HG02852 (cell line): ENCODE results near the gene DUSP7.

ENCODE experiments used
- ATAC-seq: cut with Tn5 transposase; IDR thresholded peaks from one replicate; pipeline ENCODE4 v1.9.1; 2021; ENCODE audit warnings: mild to moderate bottlenecking, moderate library complexity; ENCODE audit not compliant: unreplicated experiment

The DUSP7 gene

DNA sequence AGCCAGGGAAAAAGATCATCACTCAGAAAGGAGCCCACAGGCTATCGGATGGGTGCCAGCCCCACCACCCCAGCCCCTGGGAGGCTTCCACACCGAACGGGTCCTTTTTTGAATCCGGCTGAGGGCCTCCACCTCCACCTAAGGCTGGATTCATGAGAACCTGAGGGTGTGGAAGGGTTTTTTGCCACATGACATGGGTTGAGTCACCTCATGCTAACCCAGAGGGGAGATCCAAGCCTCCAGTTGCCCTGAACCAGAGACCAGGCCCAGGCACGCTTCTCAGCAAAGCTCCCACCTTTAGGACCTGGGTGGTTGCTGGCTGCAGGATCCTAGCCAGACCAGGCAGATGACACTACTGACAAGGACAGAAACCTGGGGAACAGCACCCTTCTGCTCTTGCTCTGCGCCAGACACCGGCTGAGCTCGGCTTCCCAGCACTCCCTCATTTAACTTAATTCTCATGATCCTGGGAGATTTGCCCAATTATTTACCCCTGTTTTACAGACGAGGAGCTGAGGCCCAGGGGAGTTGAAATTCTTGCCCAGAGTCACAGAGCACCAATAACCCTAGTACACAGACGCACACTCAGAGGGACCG lies 25.6 kb downstream of the DUSP7 start:
- ATAC-seq, result no peak

DNA sequence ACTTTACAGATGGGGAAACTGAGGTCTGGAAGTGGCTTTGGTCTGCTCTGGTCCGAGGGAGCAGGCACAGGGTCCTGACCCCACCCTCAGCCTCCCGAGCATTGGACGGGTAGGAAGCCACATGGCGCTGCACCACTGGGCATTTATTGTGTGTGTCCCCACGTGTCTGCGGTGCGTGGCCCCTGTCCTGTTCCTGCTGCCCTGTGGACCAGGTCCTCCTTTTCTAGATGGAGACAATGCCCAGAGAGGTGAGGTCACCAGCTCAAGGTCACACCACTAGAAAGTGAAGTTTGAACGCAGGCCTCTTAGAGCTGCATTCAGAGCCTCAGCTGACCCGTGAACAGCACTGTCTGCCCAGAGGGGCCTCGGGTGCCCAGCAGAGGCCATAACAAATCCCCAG lies 26.8 kb downstream of the DUSP7 start:
- no peak for ATAC-seq

DNA sequence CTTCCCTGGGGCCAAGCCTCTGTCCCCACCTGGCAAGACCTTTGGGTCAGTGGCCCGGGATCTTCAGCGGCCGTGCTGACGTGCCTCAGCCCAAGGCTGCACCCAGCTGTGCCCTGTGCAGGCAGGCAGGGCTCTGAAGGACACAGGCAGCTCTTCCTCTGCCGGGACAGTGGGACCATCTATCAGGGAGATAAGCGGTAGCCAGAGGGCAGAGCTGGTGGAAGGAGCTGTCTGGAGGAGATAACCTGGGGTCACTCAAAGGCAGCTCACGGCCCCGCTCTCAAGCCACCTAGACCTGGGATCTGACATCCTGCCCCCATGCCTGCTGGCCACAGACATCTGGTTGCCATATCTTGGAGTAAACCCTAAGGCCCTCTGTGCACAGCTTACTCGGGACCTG lies 27.3 kb downstream of the DUSP7 start:
- ATAC-seq, result no peak

DNA sequence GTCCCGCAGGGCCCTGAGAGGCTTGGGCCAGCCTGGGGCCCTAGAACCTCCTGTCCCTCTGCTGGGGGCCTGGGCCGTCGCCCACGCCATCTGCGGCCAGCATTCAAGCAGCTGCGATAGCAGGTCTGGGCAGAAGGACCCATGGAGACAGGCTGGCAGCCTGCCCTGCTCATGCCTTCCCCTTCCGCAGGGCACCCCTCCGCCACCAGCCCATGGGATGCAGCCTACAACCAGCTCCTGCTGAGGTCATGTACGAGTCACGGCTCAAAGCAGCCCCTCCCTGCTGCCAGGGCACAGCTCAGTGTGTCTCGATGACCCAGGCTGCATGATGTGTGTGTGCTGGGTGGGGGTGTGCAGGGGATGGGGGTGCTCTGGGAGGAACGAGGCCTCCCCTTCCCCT lies 27.8 kb downstream of the DUSP7 start:
- ATAC-seq, result no peak

DNA sequence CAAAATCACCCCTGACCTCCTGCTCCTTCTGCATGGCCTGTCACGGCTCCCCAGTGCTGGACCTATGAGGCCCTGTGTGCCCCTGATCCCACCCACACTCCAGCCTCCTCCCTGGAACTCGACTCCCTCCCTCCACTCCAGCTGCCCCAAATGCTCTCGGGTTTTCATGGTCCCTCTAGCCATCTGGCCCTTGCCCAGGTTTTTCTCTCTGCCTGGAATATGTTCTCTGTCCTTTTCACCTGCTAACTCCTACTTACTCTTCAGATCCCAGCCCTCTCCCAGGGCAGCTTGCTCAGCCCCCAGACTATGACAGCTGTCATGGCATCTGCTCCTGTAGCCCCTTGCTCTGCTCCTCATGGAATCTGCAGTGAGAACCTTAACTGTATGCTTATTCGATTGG lies 30.3 kb downstream of the DUSP7 start:
- no peak for ATAC-seq

DNA sequence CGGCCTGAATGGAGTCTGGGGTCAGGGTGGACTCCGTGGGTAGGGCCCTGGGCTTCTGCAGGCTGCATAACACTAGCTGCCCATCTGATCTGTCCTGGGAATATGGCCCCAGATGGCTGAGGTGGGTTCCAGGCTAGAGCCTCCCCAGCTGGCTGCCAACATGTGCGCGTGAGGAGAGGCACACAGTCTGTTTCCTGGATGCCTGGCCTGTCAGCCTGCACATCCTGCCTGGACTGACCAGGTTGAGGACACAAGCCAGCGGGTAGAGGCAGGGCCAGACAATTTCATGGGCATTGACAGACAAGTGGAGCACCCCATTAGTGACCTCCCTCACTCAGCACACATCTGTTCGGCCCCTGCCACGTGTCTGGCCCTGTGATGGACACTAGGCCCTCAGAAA lies 30.9 kb downstream of the DUSP7 start:
- ATAC-seq, result no peak

DNA sequence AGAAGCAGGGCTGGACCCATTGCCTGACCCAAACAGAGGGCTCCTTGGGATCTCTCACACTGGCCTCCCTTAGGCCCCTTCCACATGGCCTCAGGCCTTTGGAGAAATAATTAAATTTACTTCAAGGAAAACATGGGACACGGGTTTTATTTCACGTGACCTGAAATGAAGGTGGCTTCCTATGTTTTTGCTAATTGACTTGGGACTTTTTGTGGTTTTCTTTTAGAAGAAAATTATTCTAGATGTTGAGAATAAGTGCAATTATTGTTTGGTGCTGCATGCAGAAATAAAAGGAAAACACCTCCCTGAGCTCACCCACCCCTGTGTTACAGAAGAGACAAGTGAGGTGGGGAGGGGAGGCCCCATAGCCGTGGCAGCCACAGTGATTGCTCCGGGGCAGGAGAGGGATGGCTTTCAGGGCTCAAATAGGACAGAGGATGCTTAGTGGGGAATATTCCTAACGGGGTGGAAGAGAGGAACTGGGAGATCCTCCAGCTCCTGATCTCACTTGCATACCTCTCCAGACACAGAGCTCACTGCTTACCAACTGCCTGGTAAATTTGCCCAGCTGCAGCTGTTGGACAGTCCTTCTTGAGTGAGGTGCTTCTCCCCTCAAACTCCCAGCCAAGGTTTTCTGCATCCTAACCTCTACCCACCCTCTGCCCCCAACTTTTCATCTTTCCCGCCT lies 31.5 kb downstream of the DUSP7 start:
- no peak for ATAC-seq

DNA sequence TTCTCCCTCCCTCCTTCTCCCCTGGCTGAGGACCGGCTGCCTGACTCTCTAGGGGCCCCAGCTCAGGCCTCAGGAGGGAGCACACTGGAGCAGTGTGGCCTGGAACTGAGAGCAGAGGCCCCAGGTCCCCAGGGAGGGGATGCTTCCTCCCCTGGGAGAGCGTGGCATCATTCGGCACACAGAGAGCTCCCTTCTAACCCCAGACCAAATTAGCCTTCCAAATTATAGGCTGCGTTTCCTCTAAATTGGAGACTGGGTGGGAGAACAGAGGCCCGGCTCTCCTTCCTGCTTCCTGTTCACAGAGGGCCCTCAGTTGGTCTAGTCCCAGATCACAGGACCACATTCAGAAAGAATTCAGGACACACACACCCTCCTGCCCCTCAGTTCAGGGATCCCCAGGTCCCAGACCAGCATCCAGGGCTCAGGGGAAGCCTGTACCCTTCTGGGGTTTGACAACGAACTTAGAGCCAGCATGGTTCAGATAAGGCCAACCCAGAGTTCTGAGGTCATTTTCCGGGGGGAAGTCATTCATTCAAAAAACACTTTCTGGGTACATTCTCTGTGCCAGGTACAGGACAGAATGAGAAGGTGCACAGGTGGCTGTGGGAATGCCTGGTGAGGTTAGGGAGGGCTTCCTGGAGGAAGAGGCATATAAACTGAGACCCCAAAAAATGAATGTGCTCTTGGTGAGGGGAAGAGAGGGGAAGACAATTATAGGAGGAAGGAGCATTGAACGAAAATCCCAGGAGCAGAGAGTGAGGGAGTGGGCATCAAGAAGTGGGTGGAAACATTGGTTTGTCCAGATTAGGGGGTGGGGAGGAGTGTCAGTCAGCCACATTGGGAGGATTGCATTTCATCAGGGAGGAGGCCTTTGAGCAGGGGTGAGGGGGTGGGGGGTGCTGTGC lies 32.3 kb downstream of the DUSP7 start:
- ATAC-seq, result no peak

DNA sequence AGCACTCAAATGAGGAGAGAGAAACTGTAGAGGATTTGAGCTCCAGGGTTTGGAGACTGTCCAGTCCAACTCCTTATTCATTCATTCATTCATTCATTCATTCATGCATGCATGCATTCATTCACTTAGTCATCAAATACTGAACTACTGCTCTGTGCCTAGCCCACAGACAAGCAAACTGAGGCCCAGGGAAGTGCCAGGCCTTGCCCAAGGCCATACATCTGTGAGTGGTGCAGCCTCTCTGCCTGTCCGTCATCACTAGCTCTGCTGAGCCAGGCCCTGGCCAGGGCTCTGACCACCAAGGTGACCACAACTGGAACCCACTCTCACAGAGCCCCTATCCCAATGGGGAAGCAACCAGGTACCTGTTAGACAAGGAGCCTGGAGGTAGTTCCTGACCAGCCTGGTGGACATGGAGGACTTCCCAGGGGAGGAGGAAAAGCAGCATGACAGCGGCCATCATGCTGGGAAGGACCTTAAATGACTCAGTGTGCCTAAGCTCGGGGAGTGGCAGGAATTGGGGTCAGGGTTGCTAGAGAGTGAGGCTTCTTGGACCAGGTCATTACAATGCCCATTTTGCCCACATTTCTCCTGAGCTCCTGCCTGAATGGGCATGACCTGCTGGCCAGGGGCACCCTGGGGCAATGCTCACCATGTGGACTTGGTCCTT lies 33.1 kb downstream of the DUSP7 start:
- no peak for ATAC-seq

DNA sequence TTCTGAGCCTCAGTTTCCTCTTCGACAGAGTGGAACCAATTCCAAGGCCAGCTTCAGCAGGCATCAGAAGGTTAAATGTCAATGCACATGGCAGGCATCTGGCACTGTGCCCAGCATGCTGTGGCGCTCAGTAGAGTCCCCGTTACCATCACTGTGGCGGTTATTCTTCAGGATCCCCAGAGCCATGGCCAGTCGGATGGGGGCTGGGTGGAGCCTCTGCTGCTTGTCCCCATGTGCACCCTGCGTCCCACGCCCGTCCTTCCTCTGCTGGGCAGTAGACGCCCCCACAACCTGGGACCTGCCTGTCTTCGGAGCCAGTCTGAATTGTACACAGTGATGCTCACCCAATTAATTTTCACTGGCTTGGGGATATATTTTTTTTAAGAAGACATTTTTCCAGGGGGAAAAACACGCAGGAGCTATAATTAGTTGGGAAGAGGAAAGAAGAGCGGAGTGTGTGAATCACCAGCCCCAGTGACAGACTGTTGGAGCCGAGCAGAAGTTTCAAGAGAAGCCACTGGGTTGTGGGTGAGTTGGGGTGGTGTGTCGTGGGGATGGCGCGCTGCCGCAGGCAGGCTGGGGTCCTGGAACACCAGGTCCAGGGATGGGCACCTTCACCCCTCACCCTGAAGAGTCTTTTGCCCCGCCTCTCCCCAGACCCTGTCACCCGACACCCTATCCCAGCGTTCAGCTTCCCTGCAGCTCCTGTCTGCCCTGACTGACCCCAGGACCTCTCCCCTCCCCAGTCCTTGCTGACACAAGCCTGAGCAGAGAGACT lies 33.9 kb downstream of the DUSP7 start:
- no peak for ATAC-seq

DNA sequence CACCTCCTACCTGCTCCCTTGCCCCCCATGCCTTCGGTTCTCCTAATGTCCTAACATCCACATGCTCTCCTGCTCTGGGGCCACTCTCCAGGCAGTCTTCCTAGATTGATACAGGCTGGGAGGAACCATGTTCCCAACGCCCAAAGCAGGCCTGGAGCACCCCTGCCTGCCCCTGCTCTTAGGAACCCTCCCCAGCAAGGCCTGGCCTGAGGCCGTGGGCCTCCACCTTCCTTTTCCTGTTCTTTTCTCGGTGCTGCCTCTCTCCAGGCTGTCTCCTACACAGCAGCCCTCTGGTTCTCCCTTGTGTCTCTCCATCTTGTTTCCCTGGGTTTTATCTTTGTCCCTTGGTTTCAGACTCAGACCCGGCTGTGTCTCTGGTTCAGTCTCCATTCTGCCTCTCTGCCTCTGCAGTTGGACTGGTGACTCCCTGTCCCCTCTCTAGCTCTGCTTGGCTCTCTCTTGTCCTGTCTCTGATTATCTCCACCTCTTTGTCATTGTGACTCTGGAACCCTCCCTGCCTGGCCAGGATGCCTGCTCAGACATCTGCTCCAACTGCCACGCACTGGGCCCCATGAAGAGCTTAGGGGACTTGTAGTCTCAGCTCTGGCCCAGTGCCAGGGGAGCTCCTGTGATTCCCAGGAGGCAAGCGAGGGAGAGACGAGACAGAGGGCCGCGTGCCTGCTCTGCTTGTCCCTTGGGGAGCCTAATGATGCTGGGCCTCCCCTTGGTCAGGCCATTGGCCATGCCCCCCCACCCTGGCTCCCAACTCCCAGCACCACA lies 34.7 kb downstream of the DUSP7 start:
- ATAC-seq, result no peak

DNA sequence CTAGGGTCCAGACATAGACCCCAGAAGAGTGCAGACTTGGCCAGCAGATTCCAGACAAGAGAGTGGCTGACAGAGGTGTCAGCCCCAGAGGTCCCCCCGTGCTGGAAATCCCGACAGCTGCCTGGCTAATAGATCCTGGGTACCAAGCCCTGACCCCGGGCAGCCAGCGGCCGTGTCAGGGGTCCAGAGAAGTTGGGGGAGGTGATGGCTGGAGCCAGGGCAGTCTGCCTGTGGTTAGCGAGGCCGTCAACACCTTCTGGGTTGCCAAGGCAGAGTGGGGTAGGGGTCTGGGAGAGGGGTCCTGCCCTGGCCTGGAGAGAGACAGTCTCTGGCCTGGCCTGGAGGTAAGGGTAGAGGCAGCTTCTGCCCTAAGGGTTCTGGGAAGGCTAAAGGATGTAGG lies 35.6 kb downstream of the DUSP7 start:
- ATAC-seq, result no peak

DNA sequence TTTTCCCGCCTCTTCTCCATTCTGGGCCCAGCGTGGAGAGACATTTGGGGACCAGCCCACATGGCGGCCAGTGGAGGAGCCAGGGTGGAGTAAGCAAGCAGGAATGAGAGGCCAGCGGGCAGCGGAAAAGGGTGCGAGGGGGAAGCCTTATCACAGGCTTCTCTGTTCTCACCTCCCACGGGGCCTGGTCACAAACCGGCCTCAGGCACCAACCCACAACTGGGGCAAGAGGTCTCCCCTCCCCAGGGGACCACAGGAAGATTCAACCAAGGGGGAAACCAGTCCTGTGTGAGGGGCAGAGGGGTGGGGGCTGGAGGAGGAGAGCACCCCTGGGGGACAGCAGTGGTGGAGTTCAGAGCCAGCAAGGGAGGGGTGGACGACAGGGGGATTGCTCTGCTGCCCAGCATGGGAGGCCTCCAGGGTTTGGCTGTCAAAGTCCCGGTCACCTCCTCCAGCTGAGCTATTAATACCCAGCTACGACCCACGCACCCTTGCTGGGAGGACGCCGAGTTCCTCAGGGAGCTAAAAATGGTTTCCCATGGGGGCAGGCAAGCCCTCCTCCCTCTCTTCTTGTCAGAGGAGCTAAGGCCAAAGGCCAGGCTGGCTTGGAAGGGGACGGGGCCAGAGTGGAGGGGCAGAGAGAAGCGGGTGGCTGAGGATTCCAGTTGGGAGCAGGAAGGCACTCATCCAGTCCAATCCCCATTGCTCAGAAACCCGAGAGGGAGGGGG lies 36.9 kb downstream of the DUSP7 start:
- no peak for ATAC-seq

DNA sequence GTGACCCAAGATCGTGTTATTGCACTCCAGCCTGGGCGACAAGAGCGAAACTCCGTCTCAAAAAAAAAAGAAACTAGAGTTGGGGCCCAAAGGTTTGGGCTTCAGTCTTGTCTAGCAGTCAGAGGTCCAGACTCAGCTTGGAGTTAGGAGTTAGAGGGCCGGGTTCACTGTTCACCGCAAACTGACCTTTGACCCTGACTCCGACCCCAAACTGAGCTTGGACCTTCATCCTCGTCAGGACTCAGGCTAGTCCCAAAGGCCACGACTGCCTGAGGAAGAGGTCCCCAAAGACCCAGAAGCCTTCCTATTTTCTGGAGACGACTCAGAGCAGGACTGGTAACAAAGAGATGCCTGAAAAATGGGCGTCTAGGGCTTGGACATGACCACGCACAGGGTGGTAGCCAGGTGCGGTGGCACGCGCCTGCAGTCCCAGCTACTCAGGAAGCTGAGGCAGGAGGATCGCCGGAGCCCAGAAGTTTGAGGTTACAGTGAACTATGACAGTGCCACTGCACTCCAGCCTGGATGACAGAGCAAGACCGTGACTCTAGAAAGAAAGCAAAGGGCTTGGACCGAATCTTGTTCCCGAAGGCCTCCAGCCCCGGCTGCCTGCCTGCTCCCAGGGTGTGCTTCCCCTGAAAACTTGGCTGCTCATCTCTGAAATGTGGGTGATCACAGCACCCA lies 37.9 kb downstream of the DUSP7 start:
- ATAC-seq, result no peak

DNA sequence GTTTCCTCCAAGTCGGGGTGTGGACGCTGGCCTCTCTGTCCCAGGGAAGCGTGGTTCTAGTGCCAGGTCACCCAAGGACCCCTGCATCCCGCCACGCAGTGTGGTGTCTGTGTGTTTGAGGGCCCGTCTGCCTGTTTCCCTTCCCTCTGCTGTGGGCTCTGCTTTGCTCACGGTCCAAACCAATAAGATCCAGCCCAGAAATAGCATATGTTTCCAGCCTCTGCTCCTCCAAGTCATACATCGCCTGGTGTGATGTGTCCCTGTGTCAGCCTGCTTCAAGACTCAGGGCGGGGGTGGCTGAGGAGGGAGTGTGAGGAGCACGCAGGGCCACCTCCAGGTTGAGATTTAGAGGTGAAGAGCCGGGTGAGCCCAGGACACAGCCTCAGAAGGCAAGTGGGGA lies 38.8 kb downstream of the DUSP7 start:
- ATAC-seq, result no peak

DNA sequence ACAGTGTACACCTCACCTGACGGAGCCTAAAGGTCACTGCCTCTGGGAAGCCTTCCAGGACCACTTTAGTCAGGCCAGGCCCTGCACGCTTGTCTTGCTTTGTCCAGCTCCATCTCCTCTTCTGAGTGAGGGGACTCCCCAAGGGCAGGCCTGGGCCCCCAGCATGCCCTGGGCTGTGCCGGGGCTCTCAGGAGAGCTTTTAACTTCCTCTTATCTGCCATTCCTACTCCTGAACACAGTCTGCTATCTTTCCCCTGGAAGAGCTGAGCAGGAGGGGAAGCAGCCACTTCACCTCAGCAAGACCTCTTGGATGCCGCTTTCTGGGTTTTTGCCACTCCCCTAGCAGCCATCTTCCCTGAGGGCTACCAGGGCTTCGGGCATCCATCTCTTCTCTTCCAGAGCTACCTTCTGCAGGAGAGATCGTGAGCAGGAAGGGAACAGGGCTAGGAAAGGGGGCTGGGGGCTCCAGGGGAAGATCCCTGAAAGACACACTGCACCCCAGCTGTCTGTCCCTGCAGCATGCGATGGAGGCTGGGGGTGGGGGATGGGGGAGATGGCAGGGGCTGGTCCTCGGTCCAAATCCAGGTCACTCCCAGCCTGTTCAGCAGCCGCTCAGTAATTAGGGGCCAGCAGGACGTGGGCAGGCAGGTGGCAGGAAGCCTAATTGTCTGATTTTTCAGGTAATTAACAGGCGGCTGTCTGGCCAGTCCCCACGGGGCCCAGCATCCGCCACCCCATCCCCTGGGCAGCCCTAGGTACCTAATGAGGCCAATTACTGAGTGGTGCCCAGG lies 40.7 kb downstream of the DUSP7 start:
- no peak for ATAC-seq

DNA sequence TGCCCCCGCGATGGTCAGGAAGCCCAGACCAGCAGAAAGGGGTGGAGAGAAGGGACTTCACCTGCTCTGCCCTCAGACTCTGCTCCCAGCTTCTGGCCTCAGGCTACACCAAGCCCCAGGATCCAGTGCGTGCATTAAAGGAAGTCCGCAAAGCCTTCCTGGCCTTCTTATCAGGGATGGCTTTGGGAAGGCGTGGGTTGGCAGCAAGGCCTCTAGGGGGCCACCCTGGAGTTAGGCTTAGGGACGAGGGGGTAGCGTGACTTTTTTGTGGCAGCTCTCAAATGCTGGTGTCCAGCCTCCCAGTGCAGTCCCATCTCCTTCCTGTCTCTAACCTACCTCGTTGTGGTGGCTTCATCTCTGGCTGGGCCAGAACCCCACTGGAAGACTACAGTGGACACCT lies 41.8 kb downstream of the DUSP7 start:
- ATAC-seq, result no peak
